HepG2 (cell line): Measurements from ENCODE around the gene GASK1A. TPM values are rescaled to one million over a fixed set of nuclear protein-coding genes. Genes with fewer than 3 reads are reported as not detected.

Experiments used
- AKAP8 ChIP-seq: sonication (generic); formaldehyde crosslinking; IDR thresholded peaks from 2 replicates; pipeline ENCODE4 v1.5.1; 2020; ENCODE audit warnings: mild to moderate bottlenecking, missing genetic modification reagents
- CHD2 ChIP-seq: IDR thresholded peaks from 2 replicates; pipeline ENCODE4 v1.6.1; 2011; ENCODE audit warnings: low read depth, low read length, improper control_type of control experiment
- MYNN ChIP-seq: sonication (generic); formaldehyde crosslinking; IDR thresholded peaks from 2 replicates; pipeline ENCODE4 v1.4.0; 2020; ENCODE audit warnings: mild to moderate bottlenecking, low read depth, missing genetic modification reagents
- RFXAP ChIP-seq: sonication (generic); formaldehyde crosslinking; IDR thresholded peaks from 2 replicates; pipeline ENCODE4 v1.4.0; 2020; ENCODE audit warnings: missing genetic modification reagents, borderline replicate concordance
- SNRNP70 ChIP-seq: fragments of 200-400 bp; formaldehyde crosslinking; IDR thresholded peaks from 2 replicates; pipeline ENCODE4 v1.6.1; 2017; ENCODE audit warnings: mild to moderate bottlenecking, low read depth, low read length, moderate library complexity
- TBX2 ChIP-seq: sonication (generic); formaldehyde crosslinking; IDR thresholded peaks from 2 replicates; pipeline ENCODE4 v1.5.0; 2020; ENCODE audit warnings: missing genetic modification reagents, mild to moderate bottlenecking, borderline replicate concordance
- TRAFD1 ChIP-seq: sonication (generic); formaldehyde crosslinking; IDR thresholded peaks from 2 replicates; pipeline ENCODE4 v1.5.1; 2020; ENCODE audit warnings: missing genetic modification reagents, mild to moderate bottlenecking, borderline replicate concordance
- YEATS4 ChIP-seq: sonication (generic); formaldehyde crosslinking; IDR thresholded peaks from 2 replicates; pipeline ENCODE4 v1.4.0; 2020; ENCODE audit warnings: missing genetic modification reagents, borderline replicate concordance
- ZNF30 ChIP-seq: sonication (generic); formaldehyde crosslinking; IDR thresholded peaks from 2 replicates; pipeline ENCODE4 v1.5.0; 2020; ENCODE audit warnings: mild to moderate bottlenecking, missing genetic modification reagents
- ZNF850 ChIP-seq: sonication (generic); formaldehyde crosslinking; conservative IDR thresholded peaks from 2 replicates; pipeline ENCODE4 v1.9.0; 2021; ENCODE audit warnings: mild to moderate bottlenecking, missing genetic modification reagents
- polyA plus RNA-seq, 8 experiments: library from polyadenylated mRNA; depleted of rRNA in 3 of 8; stranded (reverse) in 7 of 8; unstranded in 1 of 8; fragments of >200 nt; fragmentation: Illumina TruSeq in 4 of 8; extraction: Trizol in 4 of 8; gene quantifications; 2 replicates each; pipeline versions ENCODE4 v1.2.1 to v1.2.3, GENCODE V29; 2011 to 2016; ENCODE audit warnings: low read depth in 4 of 8, missing spikeins in 1 of 8, mixed read lengths in 1 of 8; ENCODE audit not compliant: insufficient read depth in 1 of 8
- total RNA-seq, 5 experiments: library from RNA; depleted of rRNA; stranded (reverse); fragments of >200 nt; fragmentation: Illumina TruSeq; extraction: Trizol; gene quantifications; 2 replicates each; pipeline ENCODE4 v1.2.3, GENCODE V29; 2016; ENCODE audit warnings: low read depth in 1 of 5
- TF ChIP-seq, protein P1 (sequence below): sonication (generic); formaldehyde crosslinking; IDR thresholded peaks from 2 replicates; pipeline ENCODE4 v1.4.0; 2020; ENCODE audit warnings: missing genetic modification reagents, mild to moderate bottlenecking, borderline replicate concordance
- TF ChIP-seq, protein P2 (sequence below): sonication (generic); formaldehyde crosslinking; IDR thresholded peaks from 2 replicates; pipeline ENCODE4 v1.4.0; 2020; ENCODE audit warnings: mild to moderate bottlenecking, missing genetic modification reagents

The GASK1A gene
- total and polyA plus RNA-seq, 2 of the 13 experiments (the other 11 are each of a cell fraction or from before 2014, with no cell fraction given), result not detected

- no peak for TF ChIP-seq RFXAP (CRISPR knock-in tag)
- no peak for TF ChIP-seq MYNN (CRISPR knock-in tag)
- TF ChIP-seq, protein P1, sequence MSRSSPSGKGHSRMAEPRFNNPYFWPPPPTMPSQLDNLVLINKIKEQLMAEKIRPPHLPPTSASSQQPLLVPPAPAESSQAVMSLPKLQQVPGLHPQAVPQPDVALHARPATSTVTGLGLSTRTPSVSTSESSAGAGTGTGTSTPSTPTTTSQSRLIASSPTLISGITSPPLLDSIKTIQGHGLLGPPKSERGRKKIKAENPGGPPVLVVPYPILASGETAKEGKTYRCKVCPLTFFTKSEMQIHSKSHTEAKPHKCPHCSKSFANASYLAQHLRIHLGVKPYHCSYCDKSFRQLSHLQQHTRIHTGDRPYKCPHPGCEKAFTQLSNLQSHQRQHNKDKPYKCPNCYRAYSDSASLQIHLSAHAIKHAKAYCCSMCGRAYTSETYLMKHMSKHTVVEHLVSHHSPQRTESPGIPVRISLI (CRISPR knock-in tag), result no peak
- no peak for TF ChIP-seq TBX2
- no peak for TF ChIP-seq YEATS4 (CRISPR knock-in tag)
- TF ChIP-seq TRAFD1 (CRISPR knock-in tag), result no peak
- no peak for TF ChIP-seq CHD2
- no peak for TF ChIP-seq ZNF850 (CRISPR knock-in tag)
- TF ChIP-seq SNRNP70, result no peak
- TF ChIP-seq, protein P2, sequence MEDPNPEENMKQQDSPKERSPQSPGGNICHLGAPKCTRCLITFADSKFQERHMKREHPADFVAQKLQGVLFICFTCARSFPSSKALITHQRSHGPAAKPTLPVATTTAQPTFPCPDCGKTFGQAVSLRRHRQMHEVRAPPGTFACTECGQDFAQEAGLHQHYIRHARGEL (CRISPR knock-in tag), result no peak
- no peak for TF ChIP-seq ZNF30 (CRISPR knock-in tag)
- no peak for TF ChIP-seq AKAP8 (CRISPR knock-in tag)
- TF ChIP-seq, all 625 proteins: peak for 0
Observed at GRCh38 chr3:42936157-42936981, 42.7 kb upstream of the GASK1A start (continued).
